Ishikawa (cell line): ENCODE results near the gene EPS8L2.

Experiments
- CEBPB ChIP-seq: IDR thresholded peaks from 2 replicates; pipeline ENCODE4 v1.6.1; 2012
- CREB1 ChIP-seq: IDR thresholded peaks from 2 replicates; pipeline ENCODE4 v1.6.1; 2012; ENCODE audit warnings: low read depth
- EGR1 ChIP-seq: IDR thresholded peaks from 2 replicates; pipeline ENCODE4 v1.6.1; 2012
- EP300 ChIP-seq: IDR thresholded peaks from 2 replicates; pipeline ENCODE4 v1.6.1; 2012; ENCODE audit warnings: borderline replicate concordance
- FOXM1 ChIP-seq: IDR thresholded peaks from 2 replicates; pipeline ENCODE4 v1.6.1; 2012; ENCODE audit warnings: low read depth, borderline replicate concordance
- NFIC ChIP-seq: IDR thresholded peaks from 2 replicates; pipeline ENCODE4 v1.6.1; 2012
- RAD21 ChIP-seq: IDR thresholded peaks from 2 replicates; pipeline ENCODE4 v1.6.1; 2012; ENCODE audit warnings: low read depth
- TAF1 ChIP-seq: IDR thresholded peaks from 2 replicates; pipeline ENCODE4 v1.6.1; 2012; ENCODE audit warnings: low read depth, mild to moderate bottlenecking
- TCF12 ChIP-seq: IDR thresholded peaks from 2 replicates; pipeline ENCODE4 v1.6.1; 2012; ENCODE audit warnings: low read depth
- TEAD4 ChIP-seq: IDR thresholded peaks from 2 replicates; pipeline ENCODE4 v1.6.1; 2012
- YY1 ChIP-seq: IDR thresholded peaks from 2 replicates; pipeline ENCODE4 v1.6.1; 2012; ENCODE audit warnings: low read depth
- ZBTB7A ChIP-seq: IDR thresholded peaks from 2 replicates; pipeline ENCODE4 v1.6.1; 2012; ENCODE audit warnings: low read depth
- TF ChIP-seq, protein P1 (sequence below): IDR thresholded peaks from 2 replicates; pipeline ENCODE4 v1.6.1; 2012
- TF ChIP-seq, protein P2 (sequence below): IDR thresholded peaks from 2 replicates; pipeline ENCODE4 v1.6.1; 2012; ENCODE audit warnings: low read depth, mild to moderate bottlenecking
- TF ChIP-seq, protein P3 (sequence below): IDR thresholded peaks from 2 replicates; pipeline ENCODE4 v1.6.1; 2012

Gene EPS8L2

DNA sequence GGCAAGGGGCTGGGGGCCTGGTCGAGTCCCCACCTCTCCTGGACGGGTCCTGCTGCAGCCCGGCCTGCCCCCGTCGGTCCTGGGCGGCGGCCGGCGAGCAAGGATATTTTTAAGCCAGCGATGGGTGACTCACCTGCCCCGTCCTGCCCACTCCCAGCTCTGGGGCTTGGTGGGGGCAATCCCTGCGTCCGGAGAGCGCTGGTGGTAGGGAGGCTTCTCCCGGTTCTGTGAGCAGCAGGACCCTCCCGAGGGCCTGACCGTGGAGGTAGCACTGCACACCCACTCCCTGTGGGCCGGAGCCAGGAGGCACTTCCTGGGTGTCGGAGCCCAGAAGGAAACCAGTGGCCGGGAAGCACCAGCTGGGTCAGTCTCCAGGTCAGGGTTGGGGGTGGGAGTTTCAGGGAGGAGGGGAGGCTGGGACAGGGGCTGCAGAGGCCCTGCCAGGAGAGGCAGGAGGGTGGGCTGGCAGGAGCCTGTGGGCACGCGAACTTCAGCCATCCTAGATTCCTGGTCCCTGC lies 467 bp downstream of the EPS8L2 start:
- TF ChIP-seq FOXM1 = no peak
- TF ChIP-seq YY1 = no peak
- 0 out of 2 replicates have a peak, but pooled peaks have one; percentile 1 for TF ChIP-seq ZBTB7A

DNA sequence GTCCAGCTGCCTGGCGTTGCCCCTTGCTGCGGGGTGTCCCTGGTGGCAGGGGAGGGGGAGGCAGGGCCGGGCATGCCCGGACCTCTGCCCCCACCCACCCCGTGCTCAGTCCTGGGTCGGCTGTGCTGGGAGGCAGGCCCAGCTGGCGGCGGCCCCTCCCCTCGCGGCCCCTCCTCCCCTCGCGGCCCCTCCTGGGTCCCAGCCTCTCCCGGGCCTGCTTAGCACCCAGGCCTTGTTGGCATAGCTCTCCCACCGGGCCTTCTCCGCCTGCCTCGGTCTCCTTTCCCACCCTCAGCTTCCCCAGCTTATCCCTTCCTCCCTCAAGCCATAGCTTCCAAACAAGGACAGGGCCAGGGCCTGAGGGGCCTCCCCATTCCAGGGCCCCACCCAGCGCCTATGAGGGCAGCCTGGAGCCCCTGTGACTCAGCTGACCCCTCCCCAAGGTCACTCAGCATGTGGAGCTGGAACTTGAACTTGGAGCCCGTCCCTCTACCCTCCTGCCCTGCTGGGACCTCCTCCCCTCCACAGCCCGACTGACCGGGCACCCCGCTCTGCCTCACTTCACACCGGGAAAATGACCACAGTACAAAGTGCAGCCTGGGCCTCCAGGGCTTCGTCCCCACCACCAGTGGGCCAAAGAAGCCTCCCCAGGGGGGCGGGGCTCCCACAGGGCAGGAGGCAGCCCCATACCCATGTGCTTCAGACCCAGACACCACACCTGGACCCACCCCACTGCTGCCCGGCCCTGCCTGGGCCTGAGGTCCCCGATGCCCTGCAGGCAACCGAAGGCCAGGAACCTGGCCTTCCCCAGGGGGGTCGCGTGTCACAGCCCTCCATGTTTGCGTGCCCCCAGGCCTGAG lies 1.2 kb downstream of the EPS8L2 start:
- no peak for TF ChIP-seq TCF12
- peak; percentile 0; the same call in 1 of the 2 replicates for TF ChIP-seq TAF1
- TF ChIP-seq TEAD4 = peak; percentile 78
- TF ChIP-seq ZBTB7A = peak; percentile 23; the same call in 1 of the 2 replicates
- peak; percentile 43; the same call in 1 of the 2 replicates for TF ChIP-seq NFIC
- TF ChIP-seq, protein P1, sequence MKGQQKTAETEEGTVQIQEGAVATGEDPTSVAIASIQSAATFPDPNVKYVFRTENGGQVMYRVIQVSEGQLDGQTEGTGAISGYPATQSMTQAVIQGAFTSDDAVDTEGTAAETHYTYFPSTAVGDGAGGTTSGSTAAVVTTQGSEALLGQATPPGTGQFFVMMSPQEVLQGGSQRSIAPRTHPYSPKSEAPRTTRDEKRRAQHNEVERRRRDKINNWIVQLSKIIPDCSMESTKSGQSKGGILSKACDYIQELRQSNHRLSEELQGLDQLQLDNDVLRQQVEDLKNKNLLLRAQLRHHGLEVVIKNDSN = no peak; the same call in 1 of the 2 replicates
- TF ChIP-seq, protein P2, sequence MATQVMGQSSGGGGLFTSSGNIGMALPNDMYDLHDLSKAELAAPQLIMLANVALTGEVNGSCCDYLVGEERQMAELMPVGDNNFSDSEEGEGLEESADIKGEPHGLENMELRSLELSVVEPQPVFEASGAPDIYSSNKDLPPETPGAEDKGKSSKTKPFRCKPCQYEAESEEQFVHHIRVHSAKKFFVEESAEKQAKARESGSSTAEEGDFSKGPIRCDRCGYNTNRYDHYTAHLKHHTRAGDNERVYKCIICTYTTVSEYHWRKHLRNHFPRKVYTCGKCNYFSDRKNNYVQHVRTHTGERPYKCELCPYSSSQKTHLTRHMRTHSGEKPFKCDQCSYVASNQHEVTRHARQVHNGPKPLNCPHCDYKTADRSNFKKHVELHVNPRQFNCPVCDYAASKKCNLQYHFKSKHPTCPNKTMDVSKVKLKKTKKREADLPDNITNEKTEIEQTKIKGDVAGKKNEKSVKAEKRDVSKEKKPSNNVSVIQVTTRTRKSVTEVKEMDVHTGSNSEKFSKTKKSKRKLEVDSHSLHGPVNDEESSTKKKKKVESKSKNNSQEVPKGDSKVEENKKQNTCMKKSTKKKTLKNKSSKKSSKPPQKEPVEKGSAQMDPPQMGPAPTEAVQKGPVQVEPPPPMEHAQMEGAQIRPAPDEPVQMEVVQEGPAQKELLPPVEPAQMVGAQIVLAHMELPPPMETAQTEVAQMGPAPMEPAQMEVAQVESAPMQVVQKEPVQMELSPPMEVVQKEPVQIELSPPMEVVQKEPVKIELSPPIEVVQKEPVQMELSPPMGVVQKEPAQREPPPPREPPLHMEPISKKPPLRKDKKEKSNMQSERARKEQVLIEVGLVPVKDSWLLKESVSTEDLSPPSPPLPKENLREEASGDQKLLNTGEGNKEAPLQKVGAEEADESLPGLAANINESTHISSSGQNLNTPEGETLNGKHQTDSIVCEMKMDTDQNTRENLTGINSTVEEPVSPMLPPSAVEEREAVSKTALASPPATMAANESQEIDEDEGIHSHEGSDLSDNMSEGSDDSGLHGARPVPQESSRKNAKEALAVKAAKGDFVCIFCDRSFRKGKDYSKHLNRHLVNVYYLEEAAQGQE = no peak

DNA sequence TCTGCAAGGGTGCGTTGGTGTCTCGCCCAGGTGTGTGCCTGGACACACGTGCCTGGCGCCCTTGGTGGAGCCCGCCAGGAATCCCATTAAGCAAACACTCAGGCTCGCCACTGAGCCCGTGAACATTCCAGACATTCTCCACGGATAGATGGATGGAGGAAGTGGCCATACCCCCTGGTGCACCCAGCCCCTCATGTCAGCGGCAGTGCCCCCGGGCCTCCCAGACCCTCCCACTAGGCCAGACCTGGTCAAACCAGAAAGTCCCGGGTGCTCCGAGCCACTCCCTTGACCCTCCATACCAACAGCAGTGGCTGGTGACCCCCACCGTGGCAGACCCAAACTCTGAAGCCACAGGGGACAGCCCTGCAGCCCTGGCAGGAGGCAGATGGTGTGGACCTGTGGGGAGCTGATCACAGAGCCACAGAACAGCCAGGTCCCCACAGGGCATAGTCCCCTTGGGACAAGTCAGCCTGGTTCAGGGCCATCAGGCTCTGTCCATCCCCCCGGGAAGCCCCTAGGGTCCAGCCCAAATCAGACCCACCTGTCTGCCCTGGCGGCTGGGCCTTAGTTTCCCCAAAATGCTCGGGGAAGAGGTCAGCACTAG lies 1.9 kb downstream of the EPS8L2 start:
- TF ChIP-seq ZBTB7A = peak; percentile 95
- peak; percentile 63 for TF ChIP-seq CEBPB
- TF ChIP-seq FOXM1 = peak; percentile 82
- TF ChIP-seq TEAD4 = peak; percentile 100
- 0 out of 2 replicates have a peak, but pooled peaks have one; percentile 53 for TF ChIP-seq YY1
- TF ChIP-seq, protein P1 = peak; percentile 62; the same call in 1 of the 2 replicates
- TF ChIP-seq, protein P2 = no peak
- TF ChIP-seq NFIC = peak; percentile 79
- TF ChIP-seq TCF12 = peak; percentile 95
- peak; percentile 59 for TF ChIP-seq TAF1
- no peak for TF ChIP-seq CREB1
- TF ChIP-seq EP300 = peak; percentile 95
- TF ChIP-seq RAD21 = peak; percentile 14; the same call in 1 of the 2 replicates
- TF ChIP-seq, protein P3, sequence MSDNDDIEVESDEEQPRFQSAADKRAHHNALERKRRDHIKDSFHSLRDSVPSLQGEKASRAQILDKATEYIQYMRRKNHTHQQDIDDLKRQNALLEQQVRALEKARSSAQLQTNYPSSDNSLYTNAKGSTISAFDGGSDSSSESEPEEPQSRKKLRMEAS = peak; percentile 96
- peak; percentile 69; the same call in 1 of the 2 replicates for TF ChIP-seq EGR1

DNA sequence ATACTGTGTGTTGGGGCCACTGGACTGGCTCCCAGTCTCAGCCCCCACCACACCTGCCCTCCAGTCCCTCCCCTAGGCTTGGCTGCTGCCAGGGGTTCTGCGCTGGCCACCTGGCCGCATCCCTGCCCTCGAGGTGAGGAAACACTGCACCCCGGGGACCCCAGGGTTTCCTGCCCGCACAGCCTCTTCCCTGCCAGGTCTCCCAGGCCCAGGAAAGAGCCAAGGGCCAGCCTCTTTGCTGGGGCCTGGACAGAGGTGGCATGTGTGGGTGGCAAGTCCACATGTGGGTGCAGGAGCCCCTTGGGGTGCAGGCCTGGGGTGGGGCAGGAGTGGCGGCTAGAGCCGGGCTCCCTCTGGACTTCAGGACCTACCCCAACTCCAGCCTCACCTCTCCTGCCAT lies 2.5 kb downstream of the EPS8L2 start:
- no peak for TF ChIP-seq TCF12

DNA sequence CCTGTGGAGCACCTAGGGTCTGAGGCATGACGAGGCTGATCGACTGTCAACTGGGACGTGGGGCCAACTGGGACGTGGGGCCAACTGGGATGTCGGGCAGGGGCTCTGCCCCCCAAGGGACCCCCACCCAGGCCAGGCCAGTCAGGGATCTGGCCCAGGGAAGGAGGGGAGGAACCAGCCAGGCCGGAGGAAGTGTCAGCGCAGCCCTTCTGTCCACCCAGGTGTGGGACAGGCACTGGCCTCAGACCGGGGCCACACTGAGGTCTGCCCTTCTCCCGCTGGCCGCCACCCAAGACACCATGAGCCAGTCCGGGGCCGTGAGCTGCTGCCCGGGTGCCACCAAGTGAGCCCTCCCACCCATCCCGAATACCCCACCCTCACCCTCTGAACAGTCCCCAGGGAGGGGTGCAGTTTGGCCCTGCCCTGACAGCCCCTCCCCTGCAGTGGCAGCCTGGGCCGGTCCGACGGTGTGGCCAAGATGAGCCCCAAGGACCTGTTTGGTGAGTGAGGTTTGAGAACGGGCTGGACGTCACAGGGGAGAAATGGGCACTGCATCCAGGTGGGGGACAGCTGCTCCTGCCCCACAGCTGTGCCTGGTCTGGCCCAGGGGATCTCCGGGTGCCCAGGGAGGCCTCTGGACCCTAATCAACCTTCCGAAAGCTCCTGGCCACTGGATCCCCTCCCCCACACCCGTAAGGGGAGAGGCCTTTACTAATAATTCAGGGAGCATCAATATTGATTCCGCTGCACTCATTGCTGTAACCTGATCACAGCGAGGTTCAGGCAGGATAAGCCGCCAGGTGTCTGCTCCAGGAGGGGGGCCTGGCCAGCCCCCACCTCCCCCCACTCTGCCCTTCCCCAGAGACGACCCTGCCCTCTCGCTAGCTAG lies 3.3 kb downstream of the EPS8L2 start:
- TF ChIP-seq TAF1 (no peak), TEAD4 (no peak), TCF12 (no peak), CREB1 (no peak), YY1 (no peak), ZBTB7A (no peak), NFIC (no peak), EGR1 (no peak), FOXM1 (no peak), EP300 (no peak), CEBPB (no peak), RAD21 (no peak)
- TF ChIP-seq, protein P1 = no peak
- TF ChIP-seq, protein P2 = no peak
- TF ChIP-seq, protein P3 = no peak
